Measurements from ENCODE around the gene MPST. TPM values are rescaled to one million over a fixed set of nuclear protein-coding genes. Genes with fewer than 3 reads are reported as not detected.
"Not testable (repeated sequence)": the region's sequence is repeated elsewhere in the genome, so short reads cannot be mapped to it uniquely, and the experiment has no call there.

The MPST gene
- total RNA-seq: 22.2 and 22.4 TPM in 2 replicates

DNA sequence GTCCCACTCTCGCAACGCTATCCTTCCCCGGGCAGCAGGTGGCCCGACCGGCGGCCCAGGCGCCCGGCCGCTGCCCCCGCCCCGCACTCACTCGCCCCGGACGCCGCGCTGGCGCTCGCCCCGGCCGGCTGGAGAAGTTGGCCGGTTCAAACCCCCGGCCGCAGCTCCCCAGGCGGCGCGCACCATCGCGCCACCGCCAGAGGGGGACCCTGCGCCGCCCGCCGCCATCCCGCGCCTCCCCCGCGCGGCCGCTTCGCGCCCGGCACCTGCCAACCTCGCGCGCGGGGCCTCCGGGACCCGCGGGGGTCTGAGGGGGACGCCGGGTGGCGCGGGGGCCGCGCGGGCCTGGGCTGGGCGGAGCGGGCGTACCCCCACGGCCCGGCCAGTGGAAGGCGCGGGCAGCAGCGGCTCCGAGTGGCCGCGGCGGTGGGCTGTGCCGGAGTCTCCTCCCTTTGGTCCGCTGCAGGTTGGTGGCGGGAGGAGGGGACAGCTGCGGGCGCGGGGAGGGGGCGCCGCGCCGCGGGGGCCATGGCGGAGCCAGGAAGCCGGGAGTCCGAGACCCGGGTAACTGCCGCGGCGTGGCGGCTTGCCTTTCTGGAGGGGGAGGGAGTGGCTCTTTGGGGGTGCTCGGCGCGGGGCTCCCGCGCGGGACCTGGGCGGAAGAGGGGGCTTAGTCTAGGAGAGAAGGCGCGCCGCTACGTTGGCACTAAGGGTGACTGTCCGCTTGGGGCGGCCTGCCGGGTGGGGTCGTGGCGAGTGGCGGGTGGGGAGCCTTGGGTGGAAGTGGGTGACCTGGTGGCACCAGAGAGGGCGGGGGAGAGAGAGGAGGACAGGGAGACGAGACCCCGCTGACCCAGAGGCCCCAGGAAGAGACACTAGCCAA, at the start of gene MPST, which contains the start of gene TST:
TSS of gene MPST (plus strand) at position 434 of the 883 bp plus-strand sequence. CDS start at position 529, 95 bp downstream.
TSS of gene TST (minus strand) at position 139 of the 883 bp plus-strand sequence. CDS start 715 bp downstream, outside the sequence.
- intact Hi-C loops (cut with micrococcal nuclease): no loop called here

DNA sequence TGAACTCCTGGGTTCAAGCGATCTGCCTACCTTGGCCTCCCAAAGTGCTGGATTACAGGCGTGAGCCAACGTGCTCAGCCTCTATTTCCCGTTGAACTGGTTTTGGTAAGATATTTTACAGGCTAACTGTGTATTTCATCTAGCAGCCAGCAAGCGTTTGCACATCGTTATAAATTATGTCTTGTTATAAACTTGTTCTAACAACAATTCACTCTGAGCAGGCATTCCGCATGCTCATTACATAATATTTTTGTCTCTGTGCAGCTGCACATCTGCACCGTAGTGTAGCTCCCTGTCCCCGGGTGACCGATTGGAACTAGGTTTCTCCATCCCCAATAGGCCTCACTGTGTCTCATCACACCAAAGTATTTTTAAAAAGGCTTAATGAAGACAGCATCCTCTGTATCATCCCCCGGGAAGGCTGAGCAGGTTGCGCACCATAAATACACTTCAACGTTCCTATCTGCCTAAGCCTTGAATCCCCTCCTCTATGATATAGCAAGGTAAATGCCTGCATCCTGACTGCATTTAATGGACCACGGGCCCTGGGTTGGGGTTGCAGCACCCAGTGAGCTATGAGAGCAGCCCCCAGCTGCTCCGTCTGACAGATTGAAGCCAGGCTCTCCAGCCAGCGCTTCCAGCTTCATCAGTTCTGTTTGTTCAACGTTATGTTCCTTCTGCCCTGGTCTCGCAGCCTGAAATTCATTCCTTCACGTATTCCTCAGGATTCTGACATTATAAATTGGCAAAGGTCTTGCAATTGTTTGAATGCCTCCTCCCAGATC, 48.0 kb upstream of the MPST start:
- intact Hi-C loops (cut with micrococcal nuclease): no loop called here

DNA sequence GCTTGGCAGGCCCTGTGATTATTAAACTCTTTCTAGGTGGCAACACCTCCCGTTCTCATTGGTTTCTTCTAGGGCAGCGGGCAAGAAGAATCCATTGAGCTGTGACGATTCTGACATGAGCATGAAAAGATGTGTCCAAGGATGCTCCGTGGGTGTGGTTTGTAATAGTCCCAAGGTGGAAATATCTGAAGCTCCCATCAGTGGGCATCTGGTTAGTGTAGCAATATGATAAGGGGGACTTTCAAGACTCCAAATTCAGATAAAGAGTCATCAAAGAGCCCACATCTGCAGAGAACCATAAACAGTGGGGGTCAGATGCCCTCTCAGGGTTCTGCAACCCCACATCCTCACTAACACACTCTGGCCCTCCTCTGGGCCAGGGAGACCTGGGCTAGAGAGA, 42.9 kb upstream of the MPST start:
- intact Hi-C loops (cut with micrococcal nuclease): loop anchor here (5.0 kb wide), 2 partner anchors 104 to 221 kb away; no protein-coding TSS in a partner anchor

DNA sequence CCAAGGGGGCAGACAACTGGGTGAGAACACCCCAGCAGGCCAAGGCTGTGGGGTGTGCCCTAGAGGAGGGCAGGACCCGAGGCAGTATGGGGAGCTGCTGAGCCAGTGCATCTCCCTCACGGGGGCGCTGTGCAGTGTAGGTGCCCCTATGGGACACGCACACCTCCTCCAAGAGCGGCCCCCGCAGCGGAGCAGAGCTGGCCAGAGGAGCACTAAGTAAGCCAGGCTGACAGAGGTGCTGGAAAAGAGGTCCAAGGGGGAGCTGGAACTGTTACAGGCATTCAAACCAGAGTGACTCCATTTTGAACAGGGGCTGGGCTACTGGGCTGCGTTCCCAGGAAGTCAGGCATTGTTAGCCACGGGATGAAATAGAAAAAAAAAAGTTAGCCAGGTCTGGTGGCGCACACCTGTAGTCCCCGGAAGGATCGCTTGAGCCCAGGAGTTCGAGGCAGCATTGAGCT, 42.1 kb upstream of the MPST start:
- intact Hi-C loops (cut with micrococcal nuclease): loop anchor here (5.0 kb wide), 2 partner anchors 105 to 220 kb away; no protein-coding TSS in a partner anchor

DNA sequence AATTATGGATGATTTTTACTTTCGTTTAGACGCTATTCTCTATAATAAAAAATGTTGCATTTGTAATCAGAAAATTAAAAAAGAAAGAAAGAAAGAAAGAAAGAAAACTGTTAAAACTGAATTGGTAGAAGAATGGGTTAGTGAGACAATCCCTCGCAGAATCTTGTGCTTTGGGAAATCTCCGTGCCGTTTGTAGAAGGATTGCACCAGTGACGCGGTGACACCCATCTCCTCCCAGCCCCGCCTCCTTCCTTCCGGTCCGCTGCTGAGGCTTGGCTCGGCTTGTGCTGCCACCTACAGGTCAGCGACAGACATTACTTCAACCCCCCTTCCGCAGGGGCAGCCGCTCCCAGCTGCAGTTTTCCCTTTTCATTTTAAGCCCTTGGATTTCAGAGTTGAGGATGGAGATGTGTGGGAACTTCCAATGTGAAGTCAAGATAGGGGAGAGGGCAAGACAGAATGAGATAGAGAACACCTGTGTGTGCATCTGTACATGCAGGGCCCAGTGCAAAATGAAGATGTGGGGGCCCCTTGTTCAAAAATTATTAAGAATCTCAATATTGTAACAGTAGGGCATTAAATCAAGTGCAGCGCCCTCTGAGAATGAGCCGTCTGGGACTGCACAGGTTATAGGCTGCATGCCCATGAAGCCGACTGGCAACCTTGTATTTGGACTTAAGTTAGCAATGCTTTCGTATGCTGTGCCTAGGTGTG, 41.4 kb upstream of the MPST start:
- intact Hi-C loops (cut with micrococcal nuclease): loop anchor here (1.0 to 5.0 kb wide), 5 partner anchors 106 to 221 kb away; no protein-coding TSS in a partner anchor

DNA sequence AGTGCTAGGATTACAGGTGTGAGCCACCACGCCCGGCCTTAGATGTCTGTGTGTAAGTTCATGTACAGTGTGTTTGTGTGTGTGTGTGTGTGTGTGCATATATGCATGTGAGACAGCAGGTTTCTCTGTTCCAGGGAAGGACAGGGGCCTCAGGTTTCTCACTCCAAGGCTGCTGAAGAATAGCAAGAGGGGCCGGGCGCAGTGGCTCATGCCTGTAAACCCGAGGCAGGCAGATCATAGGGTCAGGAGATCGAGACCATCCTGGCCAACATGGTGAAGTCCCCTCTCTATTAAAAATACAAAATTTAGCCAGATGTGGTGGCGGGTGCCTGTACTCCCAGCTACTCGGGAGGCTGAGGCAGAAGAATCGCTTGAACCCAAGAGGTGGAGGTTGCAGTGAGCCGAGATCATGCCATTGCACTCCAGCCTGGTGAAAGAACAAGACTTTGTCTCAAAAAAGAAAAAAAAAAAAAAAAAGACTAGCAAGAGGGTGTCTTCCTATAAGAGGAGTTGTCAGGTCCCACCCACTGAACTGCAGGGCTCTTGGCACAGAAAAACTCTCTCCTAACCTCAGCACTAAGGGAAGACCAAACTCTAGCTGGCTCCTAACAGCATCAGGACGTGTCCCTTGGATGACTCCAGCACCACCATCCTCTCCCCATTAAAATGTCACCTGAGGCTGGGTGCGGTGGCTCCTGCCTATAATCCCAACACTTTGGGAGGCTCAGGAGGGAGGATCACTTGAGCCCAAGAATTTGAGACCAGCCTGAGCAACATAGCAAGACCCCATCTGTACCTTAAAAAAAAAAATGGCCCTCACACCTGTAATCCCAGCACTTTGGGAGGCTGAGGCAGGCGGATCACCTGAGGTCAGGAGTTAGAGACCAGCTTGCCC, 40.3 kb upstream of the MPST start:
- intact Hi-C loops (cut with micrococcal nuclease): loop anchor here (5.0 kb wide), 2 partner anchors 107 to 218 kb away; no protein-coding TSS in a partner anchor

DNA sequence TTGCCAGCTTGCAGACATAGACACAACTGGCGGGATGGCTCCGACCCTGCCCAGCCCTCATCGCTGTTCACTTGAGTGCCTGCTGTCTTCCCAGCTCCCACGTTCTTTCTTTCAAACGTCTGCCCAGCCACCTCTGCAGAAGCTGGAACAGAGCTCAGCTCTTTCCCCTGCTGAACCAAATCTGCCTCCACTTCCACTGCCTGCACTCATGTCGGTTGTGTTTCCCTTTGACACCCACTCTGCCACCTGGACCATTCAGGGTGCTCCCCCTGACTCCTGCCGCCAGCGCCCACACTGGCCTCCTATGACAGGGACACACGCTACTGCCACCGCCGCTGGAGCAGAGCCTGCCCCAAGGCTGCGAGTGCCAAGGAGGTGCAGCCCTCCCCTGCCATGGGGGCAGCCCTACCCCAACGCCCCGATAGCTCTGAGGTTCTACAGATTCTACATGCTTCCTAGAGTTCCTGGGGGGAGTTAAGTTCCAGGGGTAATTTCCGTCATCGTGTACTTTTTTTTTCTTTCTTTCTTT, 38.2 kb upstream of the MPST start:
- intact Hi-C loops (cut with micrococcal nuclease): no loop called here

DNA sequence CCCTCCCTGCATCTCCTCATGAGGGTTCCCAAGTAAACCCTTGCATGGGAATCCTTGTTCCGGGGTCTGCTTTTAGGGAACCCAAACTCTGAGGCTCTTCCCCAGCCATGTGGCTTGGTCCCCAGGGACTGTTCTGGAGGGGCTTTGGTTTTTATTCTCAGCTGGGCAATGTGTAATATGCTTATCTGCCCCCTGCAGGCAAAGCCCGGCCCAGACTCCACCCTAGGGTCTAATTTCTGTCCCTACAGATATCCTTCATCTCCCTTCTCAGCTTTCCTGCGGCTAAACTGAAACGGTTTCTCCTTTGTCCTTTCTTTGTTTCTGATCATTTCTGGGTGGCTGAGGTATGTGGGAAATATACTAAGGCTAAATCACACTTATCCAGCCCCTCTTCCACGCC, 37.4 kb upstream of the MPST start:
- intact Hi-C loops (cut with micrococcal nuclease): no loop called here

DNA sequence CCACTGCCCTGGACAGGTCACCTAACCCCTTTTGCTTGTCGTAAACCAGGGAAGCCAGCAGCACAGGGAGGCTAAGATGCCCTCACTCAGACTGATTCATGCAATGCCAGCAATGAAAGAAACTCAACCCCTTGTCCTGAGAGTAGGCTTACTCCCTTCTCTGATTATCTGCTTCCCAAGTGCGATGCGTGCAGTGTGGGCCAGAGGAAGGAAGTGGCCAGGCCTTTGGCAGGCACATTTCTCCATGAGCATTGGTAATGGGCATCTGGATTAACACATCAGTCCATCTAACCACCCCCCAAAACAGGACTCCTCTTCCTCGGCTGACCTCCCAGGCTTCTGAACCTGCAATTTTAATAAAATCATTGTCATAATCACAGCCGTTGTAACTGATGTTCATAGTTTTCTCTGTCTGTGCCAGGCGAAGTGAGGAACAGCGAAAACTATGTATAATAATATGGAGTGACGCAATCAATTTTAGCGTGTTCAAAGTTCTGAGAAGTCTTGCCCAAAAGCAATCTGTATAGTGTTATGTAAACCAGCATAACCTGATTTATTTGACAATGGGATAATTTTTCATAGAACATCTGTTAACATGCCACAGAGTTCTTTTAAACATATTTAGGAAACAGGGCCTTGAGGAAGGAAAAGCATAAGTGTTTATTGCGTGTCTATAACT, 34.2 kb upstream of the MPST start:
- intact Hi-C loops (cut with micrococcal nuclease): no loop called here

DNA sequence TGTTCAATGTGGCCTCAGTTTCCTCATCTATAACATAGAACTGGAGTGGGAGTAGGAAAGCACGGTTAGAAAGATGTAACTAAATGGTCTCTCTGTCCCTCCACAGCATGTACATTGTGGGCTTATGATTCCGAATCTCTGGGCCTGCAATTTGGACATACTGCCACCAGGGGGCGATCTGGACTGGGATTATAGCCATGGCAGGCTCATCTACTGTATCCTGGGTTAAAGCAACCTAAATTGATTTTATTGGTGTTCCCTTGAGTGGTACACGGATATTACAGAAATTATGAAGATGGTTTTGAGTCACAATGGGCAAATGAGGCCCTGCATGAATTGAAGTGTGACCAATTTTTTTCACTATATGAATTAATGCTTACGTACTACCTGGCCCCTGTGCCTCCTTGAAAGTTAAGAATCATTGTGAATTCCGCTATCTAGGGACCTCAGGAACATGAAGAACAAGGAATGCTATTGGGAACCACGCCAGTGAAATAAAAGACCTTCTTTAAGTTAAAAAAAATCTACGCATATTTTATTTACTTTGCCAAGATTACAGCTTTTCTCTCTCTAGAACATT, 33.2 kb upstream of the MPST start:
- intact Hi-C loops (cut with micrococcal nuclease): no loop called here

DNA sequence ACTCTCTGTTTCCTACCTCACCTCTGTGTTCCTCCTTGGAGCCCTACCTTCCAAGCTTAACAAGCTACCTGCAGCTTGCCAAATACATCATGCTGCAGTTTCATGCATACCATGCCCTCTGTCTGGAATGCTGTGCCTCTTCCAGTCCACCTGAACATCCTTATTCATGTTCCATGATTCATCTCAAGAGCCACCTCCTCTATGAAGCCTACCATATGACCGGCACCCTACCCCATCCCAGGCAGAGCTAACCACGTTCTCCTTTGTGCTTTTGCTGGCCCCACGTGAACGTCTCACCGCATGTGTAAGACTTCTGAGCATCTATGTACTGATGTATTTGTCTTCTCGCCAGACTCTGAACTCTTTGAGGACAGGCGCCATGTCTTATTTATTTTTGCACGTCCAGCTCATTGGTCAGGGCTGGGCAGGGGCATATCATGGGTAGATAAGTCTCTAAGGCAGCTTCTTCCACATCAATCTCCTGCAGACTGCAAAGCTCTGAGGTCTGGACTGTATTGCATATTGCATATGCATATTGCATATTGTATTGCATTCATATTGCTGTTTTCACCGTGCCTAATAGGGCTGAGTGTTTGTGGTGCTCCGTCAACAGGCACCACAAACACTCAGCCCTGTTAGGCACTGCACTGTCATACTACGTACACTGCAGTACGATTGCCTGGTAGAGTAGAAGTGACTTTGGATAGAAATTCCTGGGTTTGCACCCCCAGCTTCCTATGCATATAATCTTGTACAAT, 31.3 kb upstream of the MPST start:
- intact Hi-C loops (cut with micrococcal nuclease): no loop called here

DNA sequence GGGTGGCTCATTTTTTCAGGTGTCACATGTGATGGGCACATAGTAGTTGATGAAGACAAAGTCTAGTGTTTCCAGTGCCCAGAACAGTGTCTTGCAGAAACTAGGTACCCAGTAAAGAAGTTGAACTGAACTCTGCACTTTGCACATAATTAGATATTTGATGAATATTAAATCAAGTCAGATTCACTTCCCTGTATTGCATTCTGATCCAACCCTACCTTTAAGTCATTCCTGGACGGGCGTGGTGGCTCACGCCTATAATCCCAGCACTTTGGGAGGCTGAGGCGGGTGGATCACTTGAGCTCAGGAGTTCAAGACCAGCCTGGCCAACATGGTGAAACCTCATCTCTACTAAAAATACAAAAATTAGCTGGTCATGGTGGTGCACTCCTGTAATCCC, 30.5 kb upstream of the MPST start:
- intact Hi-C loops (cut with micrococcal nuclease): not testable (repeated sequence)

DNA sequence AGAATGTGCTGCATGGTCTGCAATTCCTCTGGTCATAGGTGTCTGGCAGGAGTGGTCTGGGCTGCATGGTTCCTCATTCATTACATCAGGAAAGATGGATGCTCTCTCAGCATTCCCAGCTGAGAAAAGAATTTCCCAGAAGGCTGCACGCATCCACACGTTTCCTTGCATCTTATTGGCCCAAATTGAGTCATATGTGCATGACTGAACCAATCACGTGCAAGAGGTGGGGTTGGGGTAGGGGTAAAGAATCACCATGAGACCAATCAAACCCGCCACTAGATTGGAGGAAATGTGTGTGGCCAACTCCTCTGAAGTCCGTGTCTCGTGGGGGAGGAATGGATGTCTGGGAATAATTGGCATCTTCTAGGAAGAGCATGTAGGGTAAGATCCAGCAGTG, 29.1 kb upstream of the MPST start:
- intact Hi-C loops (cut with micrococcal nuclease): no loop called here

DNA sequence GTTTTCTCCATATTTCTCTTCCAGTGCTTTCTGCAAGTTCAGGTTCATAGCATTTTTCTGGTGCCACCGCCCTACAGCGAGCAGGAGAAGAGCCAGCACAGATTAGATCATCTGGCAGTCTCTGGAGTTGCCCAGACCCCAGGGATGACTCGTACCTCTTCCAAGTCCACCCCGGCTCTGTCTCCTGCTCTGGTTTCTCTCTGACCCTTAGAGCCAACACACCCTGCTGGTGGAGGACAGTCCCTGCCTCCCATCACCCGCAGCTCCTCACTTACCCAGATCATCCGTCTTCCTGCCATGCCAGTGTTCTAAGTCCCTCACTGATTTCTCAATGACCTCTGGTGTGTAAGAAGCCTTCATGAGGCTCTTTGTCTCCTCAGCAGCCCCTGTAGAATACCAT, 28.3 kb upstream of the MPST start:
- intact Hi-C loops (cut with micrococcal nuclease): no loop called here

DNA sequence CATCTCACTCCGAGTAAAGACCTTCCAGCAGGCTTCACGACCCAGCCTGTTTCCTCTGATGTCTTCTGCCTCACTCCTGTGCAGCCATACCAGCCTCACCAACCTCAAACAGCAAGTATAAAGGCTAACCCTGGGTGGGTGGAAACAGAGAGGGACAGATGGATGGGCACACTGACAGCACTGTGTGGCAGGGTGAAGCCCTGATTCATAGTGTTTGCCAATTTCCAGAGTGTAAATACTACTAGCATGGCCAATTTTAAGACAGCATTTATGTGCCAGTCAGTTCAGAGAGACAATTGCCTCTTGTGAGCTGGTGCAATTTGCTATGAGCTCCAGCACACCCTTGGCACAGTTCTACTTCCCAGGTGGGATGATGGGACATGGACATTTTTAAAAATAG, 21.8 kb upstream of the MPST start:
- intact Hi-C loops (cut with micrococcal nuclease): no loop called here

DNA sequence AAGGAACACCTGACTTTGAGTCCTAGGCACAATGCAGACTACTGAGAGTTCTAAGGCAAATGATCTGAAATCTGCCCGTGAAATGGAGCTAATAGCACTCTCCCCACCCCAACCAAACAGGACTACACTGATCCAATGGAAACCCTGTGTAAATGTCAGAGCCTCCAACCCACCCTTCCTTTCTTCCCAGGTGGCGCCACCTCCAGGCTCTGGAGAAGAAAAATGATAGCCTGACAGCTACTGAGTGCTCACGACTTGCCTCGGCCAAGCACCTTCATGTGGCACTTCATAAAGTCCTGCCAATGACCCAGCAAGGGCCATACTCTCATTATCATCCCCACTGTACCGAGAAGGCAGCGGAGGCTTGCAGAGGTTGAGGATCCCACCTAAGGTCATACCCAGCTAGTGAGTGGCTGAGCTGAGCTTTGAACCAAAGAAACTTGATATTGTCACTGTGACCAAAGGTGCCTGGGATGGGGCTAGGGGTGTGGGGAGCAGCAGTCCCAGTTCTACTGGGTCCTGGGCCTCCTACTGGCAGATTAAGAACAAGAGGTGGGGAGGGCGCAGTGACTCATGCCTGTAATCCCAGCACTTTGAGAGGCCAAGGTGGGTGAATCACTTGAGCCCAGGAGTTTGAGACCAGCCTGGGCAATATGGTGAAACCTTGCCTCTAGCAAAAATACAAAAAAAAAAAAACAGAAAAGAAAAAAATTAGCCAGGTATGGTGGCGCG, 20.8 kb upstream of the MPST start:
- intact Hi-C loops (cut with micrococcal nuclease): no loop called here

DNA sequence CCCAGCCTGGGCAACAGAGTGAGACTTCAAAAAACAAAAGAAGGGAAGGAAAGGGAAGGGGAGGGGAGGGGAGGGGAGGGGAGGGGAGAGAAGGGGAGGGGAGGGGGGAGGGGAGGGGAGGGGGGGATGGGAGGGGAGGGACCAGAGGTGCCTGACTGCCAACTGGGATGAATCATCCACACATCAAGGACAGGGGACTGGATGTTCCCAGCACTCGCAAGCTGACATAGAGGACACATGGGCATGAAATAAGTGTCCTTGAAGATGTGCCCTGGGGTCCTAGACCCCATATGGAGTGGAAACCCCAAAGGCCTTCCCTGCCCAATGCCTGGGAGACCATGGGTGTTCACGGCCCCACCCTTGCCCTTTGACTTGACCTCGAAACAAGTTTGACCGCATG, 20.1 kb upstream of the MPST start:
- intact Hi-C loops (cut with micrococcal nuclease): no loop called here
